ENCODE measurements around the gene FAM124A. TPM values are rescaled to one million over a fixed set of nuclear protein-coding genes. Genes with fewer than 3 reads are reported as not detected.

The FAM124A gene
- total RNA-seq, result 16.2 TPM

GRCh38 chr13:51222037-51222685 lies at the start of gene FAM124A:
Gene FAM124A (plus strand): TSS chr13:51222398. CDS start chr13:51222502, 104 bp downstream.

Other genes with a start within 250 kb of the FAM124A start
- gene C13orf42, start 111.1 kb upstream of the FAM124A start, total RNA-seq, result not detected
- gene SERPINE3, start 117.3 kb downstream of the FAM124A start, total RNA-seq, result 9.9 TPM
- gene INTS6, start 230.6 kb downstream of the FAM124A start, total RNA-seq, result 83.7 TPM

Data from camera-type eye (tissue), 1 donor.